Muscle layer of colon (tissue), 2 donors: ENCODE data around the gene EEA1.

Experiments used
- H3K27ac ChIP-seq: one replicate; pipeline ENCODE4 v1.7.0; 2013; ENCODE audit warnings: low read depth, mild to moderate bottlenecking, low read length, moderate library complexity
- H3K27me3 ChIP-seq, 2 donors: one replicate each; pipeline ENCODE4 v1.7.0; 2013; ENCODE audit warnings: low read length in 2 of 2, mild to moderate bottlenecking in 2 of 2; ENCODE audit not compliant: insufficient read depth in 2 of 2, control insufficient read depth in 1 of 2
- H3K36me3 ChIP-seq: one replicate; pipeline ENCODE4 v1.7.0; 2013; ENCODE audit warnings: mild to moderate bottlenecking, low read length; ENCODE audit not compliant: insufficient read depth
- H3K4me1 ChIP-seq: one replicate; pipeline ENCODE4 v1.7.0; 2013; ENCODE audit warnings: mild to moderate bottlenecking, low read length; ENCODE audit not compliant: insufficient read depth
- H3K4me3 ChIP-seq, 2 donors: one replicate each; pipeline ENCODE4 v1.7.0; 2013; ENCODE audit warnings: low read length in 2 of 2, low read depth in 1 of 2, mild to moderate bottlenecking in 1 of 2, moderate library complexity in 1 of 2
- H3K9ac ChIP-seq: one replicate; pipeline ENCODE4 v1.7.0; 2013; ENCODE audit warnings: low read length
- H3K9me3 ChIP-seq: one replicate; pipeline ENCODE4 v1.7.0; 2013; ENCODE audit warnings: mild to moderate bottlenecking, low read length
- donor health status: abdominal sarcoma.
- donor health status: Adenocarcinoma of cecum.

The EEA1 gene

GRCh38 chr12:92952394-92952793 lies 23.3 kb upstream of the EEA1 start:
- Histone ChIP-seq H3K36me3 (no peaks in the 10 kb centered on the region), H3K27ac (no peak overlapping the region), H3K4me1 (no peaks in the 10 kb centered on the region), H3K9me3 (no peaks in the 10 kb centered on the region), H3K27me3 (no peaks in the 10 kb centered on the region), H3K9ac (no peak overlapping the region), H3K4me3 (no peak overlapping the region)

- no peak overlapping the region for H3K4me3 ChIP-seq
- no peaks in the 10 kb centered on the region for H3K9me3 ChIP-seq
- H3K4me1 ChIP-seq: no peaks in the 10 kb centered on the region
- H3K9ac ChIP-seq: no peak overlapping the region
- no peaks in the 10 kb centered on the region for H3K36me3 ChIP-seq
- H3K27ac ChIP-seq: no peak overlapping the region
- H3K27me3 ChIP-seq: no peaks in the 10 kb centered on the region
These were observed 21.9 kb upstream of the EEA1 start for GRCh38 chr12:92951006-92951405.

- no peak overlapping the region for H3K4me3 ChIP-seq
- no peak overlapping the region for H3K27ac ChIP-seq
- no peaks in the 10 kb centered on the region for H3K27me3 ChIP-seq
- no peaks in the 10 kb centered on the region for H3K4me1 ChIP-seq
- H3K9me3 ChIP-seq: no peaks in the 10 kb centered on the region
- no peaks in the 10 kb centered on the region for H3K36me3 ChIP-seq
- no peak overlapping the region for H3K9ac ChIP-seq
These were observed 20.9 kb upstream of the EEA1 start for GRCh38 chr12:92950011-92950410.

- Histone ChIP-seq H3K27ac (no peak overlapping the region), H3K4me3 (no peak overlapping the region), H3K36me3 (no peaks in the 10 kb centered on the region), H3K9ac (no peak overlapping the region), H3K4me1 (no peaks in the 10 kb centered on the region), H3K27me3 (no peaks in the 10 kb centered on the region), H3K9me3 (no peaks in the 10 kb centered on the region)
These were observed 20.4 kb upstream of the EEA1 start for GRCh38 chr12:92949466-92949865.

GRCh38 chr12:92947589-92948215 lies 18.6 kb upstream of the EEA1 start:
- H3K27ac ChIP-seq: no peak overlapping the region
- no peaks in the 10 kb centered on the region for H3K4me1 ChIP-seq
- H3K9me3 ChIP-seq: no peaks in the 10 kb centered on the region
- no peaks in the 10 kb centered on the region for H3K27me3 ChIP-seq
- H3K36me3 ChIP-seq: no peaks in the 10 kb centered on the region
- no peak overlapping the region for H3K9ac ChIP-seq
- no peak overlapping the region for H3K4me3 ChIP-seq

- no peak overlapping the region for H3K9ac ChIP-seq
- H3K27ac ChIP-seq: no peak overlapping the region
- H3K4me3 ChIP-seq: no peak overlapping the region
- H3K27me3 ChIP-seq: no peaks in the 10 kb centered on the region
- no peaks in the 10 kb centered on the region for H3K4me1 ChIP-seq
- H3K9me3 ChIP-seq: no peaks in the 10 kb centered on the region
- no peaks in the 10 kb centered on the region for H3K36me3 ChIP-seq
These were observed 16.6 kb upstream of the EEA1 start for GRCh38 chr12:92945659-92946220.

- no peaks in the 10 kb centered on the region for H3K36me3 ChIP-seq
- no peak overlapping the region for H3K9ac ChIP-seq
- H3K4me3 ChIP-seq: no peak overlapping the region
- H3K27me3 ChIP-seq: no peaks in the 10 kb centered on the region
- H3K27ac ChIP-seq: no peak overlapping the region
- no peaks in the 10 kb centered on the region for H3K4me1 ChIP-seq
- H3K9me3 ChIP-seq: no peaks in the 10 kb centered on the region
These were observed 14.6 kb upstream of the EEA1 start for GRCh38 chr12:92943482-92944250.

- H3K27me3 ChIP-seq: no peaks in the 10 kb centered on the region
- H3K4me3 ChIP-seq: no peak overlapping the region
- H3K4me1 ChIP-seq: no peaks in the 10 kb centered on the region
- no peak overlapping the region for H3K9ac ChIP-seq
- no peaks in the 10 kb centered on the region for H3K36me3 ChIP-seq
- H3K27ac ChIP-seq: no peak overlapping the region
- no peaks in the 10 kb centered on the region for H3K9me3 ChIP-seq
These were observed 13.8 kb upstream of the EEA1 start for GRCh38 chr12:92942905-92943304.

- no peaks in the 10 kb centered on the region for H3K9me3 ChIP-seq
- no peak overlapping the region for H3K4me3 ChIP-seq
- H3K27ac ChIP-seq: no peak overlapping the region
- H3K27me3 ChIP-seq: no peaks in the 10 kb centered on the region
- no peaks in the 10 kb centered on the region for H3K36me3 ChIP-seq
- H3K9ac ChIP-seq: no peak overlapping the region
- H3K4me1 ChIP-seq: no peaks in the 10 kb centered on the region
These were observed 10.0 kb upstream of the EEA1 start for GRCh38 chr12:92939116-92939515.

- Histone ChIP-seq H3K4me3 (no peak overlapping the region), H3K27ac (no peak overlapping the region), H3K9ac (no peak overlapping the region), H3K27me3 (no peaks in the 10 kb centered on the region), H3K9me3 (no peaks in the 10 kb centered on the region), H3K36me3 (no peaks in the 10 kb centered on the region), H3K4me1 (no peaks in the 10 kb centered on the region)
These were observed 9.5 kb upstream of the EEA1 start for GRCh38 chr12:92938638-92939037.

GRCh38 chr12:92938018-92938417 lies 8.9 kb upstream of the EEA1 start:
- Histone ChIP-seq H3K4me1 (no peaks in the 10 kb centered on the region), H3K27me3 (no peaks in the 10 kb centered on the region), H3K27ac (no peak overlapping the region), H3K9me3 (no peaks in the 10 kb centered on the region), H3K4me3 (no peak overlapping the region), H3K36me3 (no peaks in the 10 kb centered on the region), H3K9ac (no peak overlapping the region)

GRCh38 chr12:92933606-92934005 lies 4.5 kb upstream of the EEA1 start:
- no peak overlapping the region for H3K9ac ChIP-seq
- no peaks in the 10 kb centered on the region for H3K9me3 ChIP-seq
- H3K27ac ChIP-seq: no peak overlapping the region
- H3K4me1 ChIP-seq: peaks cover 4% of the 10 kb centered on the region
- H3K27me3 ChIP-seq: no peaks in the 10 kb centered on the region
- no peaks in the 10 kb centered on the region for H3K36me3 ChIP-seq
- no peak overlapping the region for H3K4me3 ChIP-seq
